ENCODE results near the gene AIFM2. TPM values are rescaled to one million over a fixed set of nuclear protein-coding genes. Genes with fewer than 3 reads are reported as not detected.
"Not testable (repeated sequence)": the region's sequence is repeated elsewhere in the genome, so short reads cannot be mapped to it uniquely, and the experiment has no call there.

Gene AIFM2
- total RNA-seq, 1 donor from 2014 or later: 135 TPM

DNA sequence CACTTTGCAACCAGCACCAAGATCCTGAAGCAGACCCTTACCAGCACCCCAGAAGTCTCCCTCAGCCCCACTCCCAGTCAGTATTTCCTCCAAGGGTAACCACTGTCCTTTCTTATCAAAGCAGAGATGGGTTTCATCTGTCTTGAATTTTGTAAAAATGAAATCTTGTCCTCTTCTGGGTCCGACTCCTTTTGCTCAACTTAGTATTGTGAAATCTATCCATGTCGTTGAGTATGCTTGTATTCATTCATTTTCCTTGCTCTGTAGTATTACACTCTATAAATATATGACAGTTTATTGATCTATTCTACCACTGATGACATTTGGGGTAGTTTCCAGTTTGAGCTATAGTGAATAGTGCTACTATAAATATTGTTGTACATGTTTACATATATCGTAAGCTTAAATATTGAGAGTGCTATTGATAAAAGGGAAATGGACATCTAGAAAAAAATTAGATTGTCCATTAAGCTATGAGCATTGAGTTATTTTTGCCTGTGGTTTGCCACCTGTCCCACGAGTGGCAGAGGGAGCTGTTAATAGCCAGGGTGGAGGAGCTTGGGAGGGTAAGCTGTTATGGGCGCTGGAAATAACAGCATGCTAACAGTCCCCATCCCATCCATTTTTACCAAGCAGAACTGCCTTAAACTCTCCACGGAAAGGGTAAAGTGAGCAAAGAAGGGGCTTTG lies 36.5 kb downstream of the AIFM2 start:
- no peak for DNase-seq (ENCODE audit: low spot score)

DNA sequence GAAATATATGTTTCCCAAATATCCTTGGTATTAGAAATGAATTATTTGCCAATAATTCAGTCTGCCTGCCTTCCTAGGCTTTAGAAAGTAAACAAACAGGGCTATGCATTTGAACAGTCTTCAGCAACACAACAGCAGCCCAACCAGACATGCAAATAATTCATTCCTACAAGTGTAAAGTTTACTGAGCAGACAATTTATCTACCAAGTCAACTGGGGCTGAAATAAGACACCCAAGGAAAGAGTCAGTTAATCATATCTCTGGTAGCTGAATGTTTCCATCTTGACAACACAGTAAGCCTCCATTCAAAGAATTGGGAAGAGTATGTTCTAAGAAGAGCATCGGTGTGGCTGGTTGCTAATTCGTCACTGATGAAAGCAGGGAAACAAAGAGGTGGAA lies 38.4 kb downstream of the AIFM2 start:
- no peak for DNase-seq (ENCODE audit: low spot score)

DNA sequence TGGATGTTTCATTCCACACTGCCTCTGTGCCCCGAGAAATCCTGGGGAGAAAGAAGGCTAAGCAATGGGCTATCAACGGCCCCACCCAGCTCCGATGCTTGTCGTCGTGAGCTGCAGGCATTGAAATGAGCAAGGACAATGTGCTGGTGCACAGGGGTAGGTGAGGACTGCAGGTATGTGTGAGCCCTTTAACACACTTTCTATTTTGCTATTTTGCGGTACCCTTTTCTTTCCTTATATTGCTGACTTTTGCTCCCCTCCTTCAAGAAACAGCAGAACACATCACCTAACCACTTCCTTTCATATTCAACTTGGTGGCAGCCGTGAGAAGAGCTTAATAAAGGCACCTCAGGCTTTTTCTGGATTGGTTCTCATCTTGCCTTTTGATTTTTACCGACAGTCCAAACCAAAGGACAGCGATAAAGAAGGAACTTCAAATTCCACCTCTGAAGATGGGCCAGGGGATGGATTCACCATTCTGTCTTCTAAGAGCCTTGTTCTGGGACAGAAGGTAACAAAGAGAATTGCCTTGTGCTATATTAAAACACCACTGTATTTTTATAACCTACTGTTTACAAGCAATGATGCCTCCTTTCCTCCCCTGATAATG lies 39.2 kb downstream of the AIFM2 start:
- DNase-seq (ENCODE audit: low spot score): no peak

DNA sequence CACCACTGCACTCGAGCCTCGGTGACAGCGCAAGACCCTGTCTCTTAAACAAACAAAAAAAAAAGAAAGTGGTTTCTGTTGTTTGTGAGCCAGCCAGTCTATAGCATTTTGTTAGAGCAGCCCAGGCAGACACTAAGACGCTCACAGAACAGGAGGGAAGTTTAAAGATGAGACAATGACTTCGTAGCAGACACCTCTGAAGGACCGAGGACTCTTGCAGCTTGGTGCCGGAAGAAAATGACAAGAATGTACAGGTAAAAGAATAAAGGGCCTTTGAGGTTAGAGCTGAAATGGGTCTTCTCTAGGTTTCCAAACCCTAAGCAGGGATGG lies 40.3 kb downstream of the AIFM2 start:
- DNase-seq (ENCODE audit: low spot score): no peak

DNA sequence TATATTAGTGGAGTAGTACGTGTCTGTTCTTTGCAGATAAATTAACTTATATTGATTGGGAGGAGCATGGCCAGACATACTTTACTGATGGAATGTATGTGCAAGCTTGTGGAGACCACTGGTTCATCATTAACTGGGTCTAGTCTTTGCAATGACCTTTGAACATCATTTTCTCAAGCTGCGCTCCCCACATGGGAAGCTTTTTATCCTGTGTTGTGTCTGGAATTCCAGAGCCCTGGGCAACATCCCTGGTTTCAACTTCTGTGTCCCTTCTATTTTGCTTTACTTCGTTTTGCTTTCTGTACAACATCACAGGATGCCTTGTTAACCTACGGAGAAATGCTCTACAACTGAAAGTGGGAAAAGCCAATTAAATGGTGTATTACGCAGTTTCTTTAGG lies 41.7 kb downstream of the AIFM2 start:
- no peak for DNase-seq (ENCODE audit: low spot score)

DNA sequence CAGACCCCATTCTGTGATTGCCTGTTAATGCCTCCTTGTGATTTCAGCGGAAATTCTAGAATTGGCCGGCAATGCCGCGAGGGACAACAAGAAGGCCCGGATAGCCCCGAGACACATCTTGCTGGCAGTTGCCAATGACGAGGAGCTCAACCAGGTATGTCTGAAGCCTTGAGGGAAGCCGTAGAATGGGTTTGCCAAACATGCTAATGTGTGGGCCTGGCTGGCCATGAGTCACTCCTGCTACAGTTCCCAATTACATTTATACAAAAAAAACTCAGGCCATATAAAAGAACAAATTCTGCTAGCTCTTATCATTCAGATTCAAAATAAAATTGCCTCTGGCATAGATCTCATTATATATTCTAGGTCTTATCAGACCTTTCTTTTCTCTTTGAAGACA lies 42.6 kb downstream of the AIFM2 start:
- DNase-seq (ENCODE audit: low spot score): no peak

DNA sequence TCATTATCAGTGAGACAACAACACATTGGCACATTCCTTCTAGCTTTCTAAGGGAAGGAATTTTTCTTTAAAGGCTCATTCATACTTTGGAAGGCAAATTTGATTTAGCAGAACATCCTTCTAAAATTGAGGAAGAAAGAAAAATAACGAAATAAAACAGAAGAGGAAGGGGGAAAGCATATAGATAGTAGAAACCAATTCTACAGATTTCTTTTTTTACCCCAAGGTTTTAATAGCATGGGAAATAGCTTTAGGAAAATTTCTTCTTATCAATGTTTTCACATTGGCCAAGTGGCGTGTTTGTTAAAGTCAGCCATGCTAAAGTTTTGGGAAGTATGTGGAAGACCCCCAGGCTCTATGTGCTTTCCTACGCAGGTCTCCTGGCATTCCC lies 44.3 kb downstream of the AIFM2 start:
- DNase-seq (ENCODE audit: low spot score): no peak

DNA sequence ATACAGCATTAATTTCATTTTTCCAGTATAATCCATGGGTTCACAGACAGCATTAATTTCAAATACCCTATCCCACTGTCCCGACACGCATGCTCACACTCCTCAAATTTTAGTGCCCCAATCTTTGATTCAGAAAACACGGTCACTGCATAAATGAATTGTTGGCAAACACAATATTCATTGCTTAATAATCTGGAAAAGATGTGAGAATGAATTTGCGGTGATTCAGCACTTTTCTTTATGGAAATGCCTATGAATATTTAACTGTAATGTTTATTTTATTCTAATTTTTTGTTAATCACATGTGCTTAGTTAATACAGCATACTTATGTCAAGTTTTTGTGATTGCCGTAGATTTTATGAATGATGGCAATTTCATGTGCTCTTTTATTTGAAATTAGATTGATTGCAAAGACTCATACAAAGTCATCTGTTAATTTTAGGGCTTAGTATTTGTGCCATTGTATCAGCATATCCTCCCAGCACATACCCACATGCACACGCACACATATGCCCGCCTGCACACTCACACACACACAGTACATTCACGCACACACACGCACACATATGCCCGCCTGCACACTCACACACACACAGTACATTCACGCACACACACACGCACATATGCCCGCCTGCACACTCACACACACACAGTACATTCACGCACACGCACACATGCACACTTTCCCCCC lies 44.9 kb downstream of the AIFM2 start:
- no peak for DNase-seq (ENCODE audit: low spot score)

DNA sequence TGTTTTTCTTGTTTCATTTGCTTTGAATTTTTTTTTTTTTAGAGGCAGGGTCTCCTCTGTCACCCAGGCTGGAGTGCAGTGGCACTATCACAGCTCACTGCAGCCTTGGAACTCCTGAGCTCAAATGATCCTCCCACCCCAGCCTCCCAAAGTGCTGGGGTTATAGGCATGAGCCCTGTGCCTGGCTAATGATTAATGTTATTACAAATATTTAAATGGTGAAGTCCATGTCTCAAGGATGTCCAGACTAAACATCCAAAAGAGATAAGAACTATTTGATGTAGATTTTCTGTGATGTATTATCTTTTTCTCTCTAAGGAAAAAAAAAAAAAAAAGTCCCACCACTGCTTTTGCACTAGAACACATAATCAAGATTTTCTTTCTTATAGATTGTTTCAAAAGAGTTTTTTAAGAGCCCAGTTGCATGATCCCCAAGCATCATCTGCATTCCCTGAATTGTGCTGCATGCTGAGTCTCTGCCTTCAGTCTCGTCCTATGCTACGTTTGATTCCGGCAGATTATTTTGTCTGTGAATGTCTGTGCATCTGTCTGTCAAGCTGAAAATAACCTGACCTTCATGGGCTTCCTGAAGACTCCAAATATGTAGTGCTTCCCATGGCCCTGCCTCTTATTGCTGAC lies 46.5 kb downstream of the AIFM2 start:
- DNase-seq (ENCODE audit: low spot score): no peak

DNA sequence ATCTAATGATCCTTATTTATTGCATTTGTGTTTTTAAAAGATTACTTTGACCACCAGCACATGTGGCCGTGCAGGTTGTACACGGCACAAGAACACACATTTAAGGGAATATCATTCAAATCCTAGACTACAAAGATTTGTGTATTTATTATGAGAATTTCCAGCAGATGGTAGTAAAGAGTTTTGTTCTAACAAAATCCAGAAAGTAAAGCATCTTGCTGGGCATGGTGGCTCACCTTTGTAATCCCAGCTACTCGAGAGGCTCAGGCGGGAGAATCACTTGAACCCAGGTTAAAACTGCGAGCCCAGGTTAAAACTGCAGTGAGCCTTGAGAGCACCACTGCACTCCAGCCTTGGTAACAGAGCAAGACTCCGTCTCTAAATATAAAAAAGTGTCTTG lies 48.4 kb downstream of the AIFM2 start:
- no peak for DNase-seq (ENCODE audit: low spot score)

DNA sequence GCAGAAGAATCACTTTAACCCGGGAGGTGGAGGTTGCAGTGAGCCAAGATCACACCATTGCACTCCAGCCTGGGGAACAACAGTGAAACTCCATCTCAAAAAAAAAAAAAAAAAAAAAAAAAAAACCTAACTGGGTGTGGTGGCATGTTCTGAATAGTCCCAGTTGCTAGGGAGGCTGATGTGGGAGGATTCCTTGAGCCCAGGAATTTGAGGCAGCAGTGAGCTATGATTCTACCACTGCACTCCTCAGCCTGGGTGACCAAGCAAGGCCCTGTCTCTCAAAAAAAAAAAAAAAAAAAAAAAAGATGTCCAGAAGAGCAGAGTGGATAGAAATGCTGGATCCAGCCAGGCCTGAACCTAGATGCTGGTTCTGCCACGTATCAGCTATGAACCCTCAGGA lies 51.8 kb downstream of the AIFM2 start:
- not testable (repeated sequence) for DNase-seq (ENCODE audit: low spot score)

DNA sequence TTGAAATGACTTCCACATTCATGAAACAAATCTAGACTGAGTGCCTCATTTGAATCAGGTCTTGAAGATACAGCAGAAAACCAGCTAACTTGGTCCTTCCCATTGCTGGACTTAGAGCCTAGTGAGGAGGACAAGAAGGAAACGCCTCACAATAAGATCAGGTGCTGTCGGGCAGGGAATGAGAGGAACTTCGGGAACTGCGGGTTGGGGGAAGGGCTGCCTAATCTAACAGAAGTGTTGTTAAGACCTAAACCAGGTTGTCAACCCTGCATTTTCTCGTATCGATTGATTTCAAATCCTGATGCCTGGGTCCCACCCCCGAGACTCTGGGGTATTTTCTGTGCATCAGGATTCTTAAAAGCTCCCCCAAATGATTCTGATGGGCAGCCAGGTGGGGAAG lies 53.7 kb downstream of the AIFM2 start:
- DNase-seq (ENCODE audit: low spot score): no peak

DNA sequence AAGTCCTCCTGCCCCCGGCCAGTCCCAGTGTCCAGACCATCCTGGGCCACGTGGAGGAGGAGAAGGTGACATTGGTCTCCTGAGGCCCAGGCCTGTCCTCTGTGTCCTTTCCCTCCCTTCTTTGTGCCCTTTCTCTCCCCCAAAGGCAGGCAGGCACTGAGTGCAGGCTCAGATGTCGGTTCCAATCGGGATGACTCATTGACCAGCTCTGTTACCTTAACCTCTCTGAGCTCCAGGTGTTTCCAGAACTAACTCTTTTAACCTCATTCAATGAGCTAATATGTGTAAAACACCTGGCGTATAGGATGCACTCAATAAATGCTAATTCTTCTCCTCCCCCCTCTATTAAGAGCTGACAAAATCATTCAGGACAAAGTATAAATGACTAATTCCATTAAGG lies 54.3 kb downstream of the AIFM2 start:
- DNase-seq (ENCODE audit: low spot score): no peak

DNA sequence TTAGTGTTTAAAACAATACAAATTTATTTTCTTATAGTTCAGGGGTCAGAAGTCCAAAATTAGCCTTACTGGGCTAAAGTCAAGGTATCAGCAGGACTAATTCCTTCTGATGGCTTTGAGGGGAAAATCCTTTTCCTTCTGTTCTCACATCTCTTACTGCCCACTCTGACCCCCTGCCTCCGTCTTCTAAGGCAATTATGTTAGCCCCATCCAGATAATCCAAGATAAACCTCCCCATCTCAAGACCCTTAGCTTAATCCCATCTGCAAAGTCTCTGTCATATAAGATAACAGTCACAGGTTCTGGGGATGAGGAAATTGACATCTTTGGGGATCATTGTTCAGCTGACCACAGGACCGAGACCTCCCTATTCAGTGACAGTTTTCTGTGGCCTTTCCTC lies 57.7 kb downstream of the AIFM2 start:
- no peak for DNase-seq (ENCODE audit: low spot score)

DNA sequence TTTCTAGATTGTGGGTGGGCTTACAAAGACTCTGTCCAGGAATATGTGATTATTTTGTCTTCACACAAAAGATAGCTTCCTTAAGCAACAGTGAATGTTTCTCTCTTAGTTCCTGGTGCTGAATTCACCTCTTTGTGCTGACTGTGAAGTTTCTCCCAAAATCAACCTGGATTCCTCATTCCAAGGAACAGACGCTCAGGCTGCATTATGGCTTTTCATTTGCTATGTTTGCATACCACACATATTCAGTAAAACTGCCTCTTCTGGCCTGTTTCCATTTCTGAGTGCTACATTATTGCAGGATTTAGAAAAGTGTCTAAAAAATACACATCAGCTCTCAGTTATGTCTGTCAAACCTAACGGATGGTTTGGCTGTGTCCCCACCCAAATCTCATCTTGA lies 58.5 kb downstream of the AIFM2 start:
- DNase-seq (ENCODE audit: low spot score): no peak

DNA sequence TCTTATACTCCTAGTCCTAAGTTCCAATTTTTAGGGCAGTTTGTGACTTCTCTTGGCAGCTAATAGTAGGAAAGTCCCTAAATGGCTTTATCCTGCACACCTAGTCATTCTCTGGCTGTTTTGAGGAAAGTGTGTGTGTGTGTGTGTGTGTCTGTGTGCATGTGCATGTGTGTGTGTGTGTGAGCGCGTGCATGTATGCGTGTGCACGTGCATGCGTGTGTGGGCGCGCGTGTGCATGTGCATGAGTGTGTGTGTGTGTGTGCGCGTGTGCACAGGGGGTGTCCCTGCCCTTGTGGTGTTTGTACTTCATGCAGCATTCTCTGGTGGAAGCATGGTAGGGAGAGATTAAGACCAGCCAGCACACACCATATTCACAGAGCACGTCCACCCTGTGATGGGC lies 61.8 kb downstream of the AIFM2 start:
- no peak for DNase-seq (ENCODE audit: low spot score)

DNA sequence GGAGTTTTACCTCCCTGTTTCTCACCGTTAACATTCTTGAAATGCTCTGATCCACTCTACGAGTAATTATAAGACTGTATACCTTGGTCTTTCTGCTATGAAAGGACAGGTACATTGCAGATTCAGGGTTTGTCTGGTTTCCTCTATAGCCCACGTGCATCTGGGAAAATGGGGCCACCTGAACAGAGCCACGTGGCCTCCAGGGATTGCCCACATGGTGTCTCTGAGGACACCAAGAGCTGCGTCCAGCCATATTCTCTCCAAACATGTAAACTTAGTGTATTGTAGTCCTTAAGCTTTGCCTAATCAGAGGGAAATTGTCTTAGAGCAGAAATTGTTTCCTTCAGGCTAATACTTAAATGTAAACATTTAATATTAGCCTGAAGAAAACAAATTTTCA lies 63.3 kb downstream of the AIFM2 start:
- DNase-seq (ENCODE audit: low spot score): no peak

DNA sequence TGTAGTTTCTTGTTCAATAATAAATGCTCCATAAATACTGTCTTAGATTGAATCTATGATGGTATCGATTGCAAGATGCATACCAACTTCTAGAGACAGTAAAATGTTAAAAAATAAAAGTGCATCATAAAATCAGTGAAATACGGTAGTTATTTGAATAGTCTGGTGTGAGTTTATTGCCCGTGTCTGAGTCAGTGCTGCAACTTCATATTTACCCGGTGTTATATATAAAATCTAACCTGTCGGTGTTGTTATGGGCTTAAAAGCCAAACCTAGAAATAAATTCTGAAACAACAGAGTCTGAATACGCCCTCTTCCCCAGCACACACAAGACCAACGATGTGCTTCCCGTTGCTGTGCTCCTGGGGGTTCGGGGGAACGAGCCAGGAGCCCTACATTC lies 63.7 kb downstream of the AIFM2 start:
- no peak for DNase-seq (ENCODE audit: low spot score)

DNA sequence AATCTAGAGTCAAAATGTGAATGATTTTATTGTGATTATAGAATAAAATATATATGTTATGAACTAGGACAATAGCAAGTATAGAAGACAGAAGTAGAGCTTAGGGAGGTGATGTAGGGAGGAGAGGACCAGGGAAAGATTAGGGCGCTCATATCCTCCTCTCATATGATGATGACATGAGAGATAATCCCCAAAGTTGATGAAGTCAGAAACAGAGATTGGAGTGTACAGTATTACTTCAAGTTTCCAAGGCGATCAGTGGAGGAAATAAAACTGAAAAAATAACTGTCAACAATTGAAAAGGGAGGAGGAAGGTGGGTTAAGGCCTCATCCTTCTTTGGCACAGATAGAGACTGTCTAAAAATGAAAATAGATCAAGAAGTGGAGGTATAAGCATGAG lies 65.0 kb downstream of the AIFM2 start:
- DNase-seq (ENCODE audit: low spot score): no peak

DNA sequence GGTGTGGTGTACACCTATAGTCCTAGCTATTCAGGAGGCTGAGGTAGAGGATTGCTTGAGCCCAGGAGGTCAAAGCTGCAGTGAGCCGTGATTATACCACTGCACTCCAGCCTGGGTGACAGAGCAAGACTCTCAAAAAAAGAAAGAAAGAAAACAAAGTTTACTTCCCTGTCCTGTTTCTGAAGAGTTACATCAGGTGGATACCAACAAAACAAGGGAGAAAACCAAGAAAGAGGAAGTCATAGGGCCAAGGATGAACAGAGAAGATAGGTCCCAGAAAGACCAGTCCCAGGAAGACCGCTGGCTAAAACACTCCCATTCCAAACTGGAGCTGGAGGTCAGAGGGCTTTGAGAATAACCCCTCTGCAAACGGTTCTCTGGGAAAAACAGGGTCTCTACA lies 66.4 kb downstream of the AIFM2 start:
- DNase-seq (ENCODE audit: low spot score): no peak

DNA sequence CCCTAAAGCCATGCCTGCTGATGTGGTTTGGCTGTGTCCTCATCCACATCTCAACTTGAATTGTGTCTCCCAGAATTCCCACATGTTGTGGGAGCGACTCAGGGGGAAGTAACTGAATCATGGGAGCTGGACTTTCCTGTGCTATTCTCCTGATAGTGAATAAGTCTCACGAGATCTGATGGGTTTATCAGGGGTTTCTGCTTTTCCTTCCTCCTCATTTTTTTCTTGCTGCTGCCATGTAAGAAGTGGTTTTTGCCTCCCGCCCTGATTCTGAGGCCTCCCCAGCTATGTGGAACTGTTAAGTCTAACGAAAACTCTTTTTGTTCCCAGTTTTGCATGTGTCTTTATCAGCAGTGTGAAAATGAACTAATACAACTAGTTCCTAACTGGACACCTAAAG lies 68.1 kb downstream of the AIFM2 start:
- DNase-seq (ENCODE audit: low spot score): no peak

DNA sequence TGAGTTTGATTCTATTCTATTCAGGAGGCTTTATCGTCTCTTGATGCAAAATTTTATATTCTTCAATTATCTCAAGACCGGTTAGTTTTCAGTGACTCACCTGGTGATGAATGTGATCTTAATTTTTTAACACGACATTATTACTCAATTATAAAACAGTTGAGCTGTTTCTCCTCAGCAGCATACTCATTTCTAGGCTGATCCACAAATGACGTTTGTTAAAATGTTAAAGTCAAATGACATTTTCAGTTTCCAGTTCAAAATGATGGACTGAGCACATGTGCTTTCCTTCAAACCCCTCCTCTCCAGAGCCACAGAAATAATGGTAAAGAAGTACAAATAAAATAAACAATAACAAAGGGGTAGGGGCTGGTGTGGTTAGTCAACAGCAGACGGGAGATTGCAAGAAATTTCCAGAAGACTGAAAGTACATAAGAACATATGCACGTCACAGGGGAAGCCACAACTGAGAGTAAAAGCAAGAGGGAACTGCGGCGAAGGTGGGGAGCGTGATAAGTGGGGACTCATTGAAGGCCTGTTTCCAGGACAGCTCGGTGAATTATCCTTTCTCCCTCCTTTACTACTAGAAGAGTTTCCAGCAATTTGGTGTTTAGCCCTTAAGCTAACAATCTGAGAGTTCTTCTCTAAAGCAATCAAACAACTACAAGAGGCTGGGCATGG lies 69.1 kb downstream of the AIFM2 start:
- DNase-seq (ENCODE audit: low spot score): no peak
